Loucy (cell line): ENCODE data around the gene RCAN2.

ENCODE experiments used
- H2AFZ ChIP-seq: fragments of 200-600 bp; sonication (generic); 2 replicates; pipeline ENCODE4 v1.6.0; 2016; ENCODE audit warnings: antibody characterized with exemption, mild to moderate bottlenecking, low read length, moderate library complexity
- H3F3A ChIP-seq: fragments of 200-600 bp; 2 replicates; pipeline ENCODE4 v1.6.0; 2016; ENCODE audit warnings: antibody characterized with exemption, low read depth, mild to moderate bottlenecking
- H3K27me3 ChIP-seq: fragments of 200-600 bp; sonication (generic); 2 replicates; pipeline ENCODE4 v1.6.1; 2014; ENCODE audit warnings: low read length, mild to moderate bottlenecking; ENCODE audit not compliant: insufficient read depth, poor library complexity, severe bottlenecking
- H3K36me3 ChIP-seq: fragments of 200-600 bp; sonication (generic); 2 replicates; pipeline ENCODE4 v1.6.1; 2016; ENCODE audit warnings: low read length; ENCODE audit not compliant: insufficient read depth
- H3K4me1 ChIP-seq: fragments of 200-600 bp; sonication (generic); 2 replicates; pipeline ENCODE4 v1.5.1; 2014; ENCODE audit warnings: low read length, mild to moderate bottlenecking; ENCODE audit not compliant: insufficient read depth, poor library complexity, severe bottlenecking
- H3K4me2 ChIP-seq: fragments of 200-600 bp; sonication (generic); 2 replicates; pipeline ENCODE4 v1.6.0; 2014; ENCODE audit warnings: antibody characterized with exemption, low read length, low read depth, mild to moderate bottlenecking; ENCODE audit not compliant: poor library complexity, severe bottlenecking
- H3K4me3 ChIP-seq: fragments of 200-600 bp; sonication (generic); 2 replicates; pipeline ENCODE4 v1.5.1; 2014; ENCODE audit warnings: low read length, mild to moderate bottlenecking, mixed read lengths; ENCODE audit not compliant: poor library complexity, severe bottlenecking
- H3K79me2 ChIP-seq: fragments of 200-600 bp; sonication (generic); 2 replicates; pipeline ENCODE4 v1.6.1; 2014; ENCODE audit warnings: low read length; ENCODE audit not compliant: insufficient read depth
- H3K9ac ChIP-seq: fragments of 200-600 bp; sonication (generic); 2 replicates; pipeline ENCODE4 v1.6.0; 2014; ENCODE audit warnings: mild to moderate bottlenecking, low read depth, low read length, moderate library complexity; ENCODE audit not compliant: poor library complexity, severe bottlenecking
- H3K9me2 ChIP-seq: fragments of 200-600 bp; sonication (generic); replicated peaks from 2 replicates; pipeline ENCODE4 v1.6.1; 2016; ENCODE audit warnings: low read depth, low read length, mixed read lengths
- H3K9me3 ChIP-seq: fragments of 200-600 bp; sonication (generic); 2 replicates; pipeline ENCODE4 v1.6.1; 2014; ENCODE audit warnings: mild to moderate bottlenecking, antibody characterized with exemption, low read length, low read depth; ENCODE audit not compliant: insufficient read depth
- H4K20me1 ChIP-seq: fragments of 200-600 bp; sonication (generic); 2 replicates; pipeline ENCODE4 v1.6.0; 2014; ENCODE audit warnings: antibody characterized with exemption, low read length, mild to moderate bottlenecking; ENCODE audit not compliant: insufficient read depth, poor library complexity, severe bottlenecking
- EZH2phosphoT487 ChIP-seq: fragments of 200-600 bp; IDR thresholded peaks from 2 replicates; pipeline ENCODE4 v1.6.1; 2018; ENCODE audit warnings: antibody characterized with exemption, mild to moderate bottlenecking, moderate library complexity, borderline replicate concordance
- TF ChIP-seq, protein P1 (sequence below): fragments of 200-600 bp; sonication (generic); conservative IDR thresholded peaks from 2 replicates; pipeline ENCODE4 v1.5.1; 2014; ENCODE audit warnings: mild to moderate bottlenecking, antibody characterized with exemption, low read length

RCAN2 gene

DNA sequence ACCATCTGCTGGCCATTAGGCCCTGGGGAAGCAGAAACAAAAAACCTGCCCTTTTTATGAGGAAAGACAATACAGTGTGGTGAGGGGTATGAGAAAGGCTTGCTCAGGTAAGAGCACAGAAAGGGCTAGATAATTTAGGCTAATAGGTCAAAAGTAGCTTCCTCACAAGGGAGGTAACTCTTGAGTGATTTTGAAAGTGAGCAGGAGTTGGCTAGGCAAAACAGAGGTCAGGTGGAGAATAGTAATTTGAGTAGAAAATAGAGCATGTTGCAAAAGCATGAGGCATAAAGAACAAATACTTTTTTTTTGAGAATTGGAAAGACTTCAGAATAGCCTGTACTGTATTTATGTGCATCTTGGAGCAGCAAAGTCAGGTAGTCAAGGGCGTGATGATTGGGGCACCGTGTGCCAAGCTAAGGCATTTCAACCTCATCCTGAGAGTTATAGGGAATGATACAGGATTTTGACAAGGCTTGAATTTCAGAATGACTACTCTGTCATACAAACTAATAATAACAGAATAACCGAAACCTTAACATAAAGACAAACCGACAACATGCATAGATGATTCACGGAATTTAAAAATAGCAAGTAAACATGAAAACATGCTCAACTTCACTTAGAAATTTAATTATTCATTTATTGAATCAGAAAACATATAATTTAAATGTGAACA lies 197.5 kb downstream of the RCAN2 start:
- no peaks in the 10 kb centered on the region for H3K36me3 ChIP-seq
- H4K20me1 ChIP-seq = no peaks in the 10 kb centered on the region
- no peaks in the 10 kb centered on the region for H3K9me2 ChIP-seq
- no peak overlapping the region for H3K4me2 ChIP-seq
- H3K9ac ChIP-seq = no peak overlapping the region
- H3K4me1 ChIP-seq = no peaks in the 10 kb centered on the region
- H3F3A ChIP-seq = no peaks in the 10 kb centered on the region
- no peak overlapping the region for H2AFZ ChIP-seq
- H3K27me3 ChIP-seq = no peaks in the 10 kb centered on the region
- no peaks in the 10 kb centered on the region for H3K9me3 ChIP-seq
- no peaks in the 10 kb centered on the region for H3K79me2 ChIP-seq
- no peak overlapping the region for H3K4me3 ChIP-seq
- TF ChIP-seq, protein P1, sequence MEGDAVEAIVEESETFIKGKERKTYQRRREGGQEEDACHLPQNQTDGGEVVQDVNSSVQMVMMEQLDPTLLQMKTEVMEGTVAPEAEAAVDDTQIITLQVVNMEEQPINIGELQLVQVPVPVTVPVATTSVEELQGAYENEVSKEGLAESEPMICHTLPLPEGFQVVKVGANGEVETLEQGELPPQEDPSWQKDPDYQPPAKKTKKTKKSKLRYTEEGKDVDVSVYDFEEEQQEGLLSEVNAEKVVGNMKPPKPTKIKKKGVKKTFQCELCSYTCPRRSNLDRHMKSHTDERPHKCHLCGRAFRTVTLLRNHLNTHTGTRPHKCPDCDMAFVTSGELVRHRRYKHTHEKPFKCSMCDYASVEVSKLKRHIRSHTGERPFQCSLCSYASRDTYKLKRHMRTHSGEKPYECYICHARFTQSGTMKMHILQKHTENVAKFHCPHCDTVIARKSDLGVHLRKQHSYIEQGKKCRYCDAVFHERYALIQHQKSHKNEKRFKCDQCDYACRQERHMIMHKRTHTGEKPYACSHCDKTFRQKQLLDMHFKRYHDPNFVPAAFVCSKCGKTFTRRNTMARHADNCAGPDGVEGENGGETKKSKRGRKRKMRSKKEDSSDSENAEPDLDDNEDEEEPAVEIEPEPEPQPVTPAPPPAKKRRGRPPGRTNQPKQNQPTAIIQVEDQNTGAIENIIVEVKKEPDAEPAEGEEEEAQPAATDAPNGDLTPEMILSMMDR = no peak
- no peak for TF ChIP-seq EZH2phosphoT487

- TF ChIP-seq EZH2phosphoT487 = no peak
- TF ChIP-seq, protein P1 = no peak
- Histone ChIP-seq H3F3A (no peaks in the 10 kb centered on the region), H3K4me3 (no peak overlapping the region), H3K9me3 (no peaks in the 10 kb centered on the region), H3K36me3 (no peaks in the 10 kb centered on the region), H2AFZ (no peak overlapping the region), H3K79me2 (no peaks in the 10 kb centered on the region), H3K4me2 (no peak overlapping the region), H4K20me1 (no peaks in the 10 kb centered on the region), H3K9ac (no peak overlapping the region), H3K4me1 (no peaks in the 10 kb centered on the region), H3K9me2 (no peaks in the 10 kb centered on the region), H3K27me3 (no peaks in the 10 kb centered on the region)
Measured at GRCh38 chr6:46291880-46292279, 199.4 kb downstream of the RCAN2 start.

GRCh38 chr6:46291275-46291633 lies 200.0 kb downstream of the RCAN2 start:
- no peaks in the 10 kb centered on the region for H3K9me3 ChIP-seq
- no peaks in the 10 kb centered on the region for H4K20me1 ChIP-seq
- no peaks in the 10 kb centered on the region for H3K4me1 ChIP-seq
- no peak for TF ChIP-seq EZH2phosphoT487
- TF ChIP-seq, protein P1 = no peak
- no peaks in the 10 kb centered on the region for H3K27me3 ChIP-seq
- H3K9ac ChIP-seq = no peak overlapping the region
- no peaks in the 10 kb centered on the region for H3K79me2 ChIP-seq
- no peak overlapping the region for H3K4me3 ChIP-seq
- H3K4me2 ChIP-seq = no peak overlapping the region
- no peaks in the 10 kb centered on the region for H3F3A ChIP-seq
- no peak overlapping the region for H2AFZ ChIP-seq
- no peaks in the 10 kb centered on the region for H3K9me2 ChIP-seq
- no peaks in the 10 kb centered on the region for H3K36me3 ChIP-seq
